Fibroblast of lung (primary cell): ENCODE results near the gene NARF. TPM values are rescaled to one million over a fixed set of nuclear protein-coding genes. Genes with fewer than 3 reads are reported as not detected.

ENCODE experiments used
- DNase-seq, 2 donors: peaks; one replicate each; pipeline versions ENCODE4 v3.0.0 to v3.0.0-alpha.2; 2010; ENCODE audit warnings: low read depth in 2 of 2
- H2AFZ ChIP-seq: 2 replicates; pipeline ENCODE4 v1.5.1; 2012; ENCODE audit warnings: low read length, control low read depth, inconsistent platforms
- H3K27ac ChIP-seq: 2 replicates; pipeline ENCODE4 v1.5.1; 2011; ENCODE audit warnings: low read length, control low read depth; ENCODE audit not compliant: insufficient read depth
- H3K27me3 ChIP-seq: 2 replicates; pipeline ENCODE4 v1.5.1; 2011; ENCODE audit warnings: mild to moderate bottlenecking, low read length; ENCODE audit not compliant: control insufficient read depth, insufficient read depth
- H3K36me3 ChIP-seq: 2 replicates; pipeline ENCODE4 v1.5.1; 2011; ENCODE audit warnings: low read length; ENCODE audit not compliant: control insufficient read depth, insufficient read depth
- H3K4me1 ChIP-seq: 2 replicates; pipeline ENCODE4 v1.5.1; 2011; ENCODE audit warnings: low read length; ENCODE audit not compliant: control insufficient read depth, insufficient read depth; ENCODE audit errors: extremely low read depth
- H3K4me2 ChIP-seq: 2 replicates; pipeline ENCODE4 v1.5.1; 2011; ENCODE audit warnings: low read length, control low read depth; ENCODE audit not compliant: insufficient read depth; ENCODE audit errors: extremely low read depth
- H3K4me3 ChIP-seq, 4 experiments: fragments of 200-600 bp in 1 of 4; sonication (generic) in 1 of 4; replicated peaks in 1 of 4; 2 replicates each; pipeline ENCODE4 v1.5.1; 2011 to 2016; ENCODE audit warnings: low read length in 4 of 4, low read depth in 3 of 4, mild to moderate bottlenecking in 3 of 4, control low read depth in 2 of 4, inconsistent platforms in 1 of 4, mixed read lengths in 1 of 4; ENCODE audit not compliant: insufficient read depth in 1 of 4; ENCODE audit errors: control extremely low read depth in 1 of 4
- H3K79me2 ChIP-seq: 2 replicates; pipeline ENCODE4 v1.5.1; 2012; ENCODE audit warnings: mild to moderate bottlenecking, low read length, inconsistent platforms; ENCODE audit not compliant: control insufficient read depth, insufficient read depth
- H3K9ac ChIP-seq: 2 replicates; pipeline ENCODE4 v1.5.1; 2011; ENCODE audit warnings: mild to moderate bottlenecking, low read length, control low read depth; ENCODE audit not compliant: insufficient read depth
- H3K9me3 ChIP-seq: 2 replicates; pipeline ENCODE4 v1.5.1; 2012; ENCODE audit warnings: low read depth, low read length; ENCODE audit not compliant: control insufficient read depth, insufficient read depth
- H4K20me1 ChIP-seq: 2 replicates; pipeline ENCODE4 v1.5.1; 2011; ENCODE audit warnings: low read length; ENCODE audit not compliant: control insufficient read depth, insufficient read depth; ENCODE audit errors: extremely low read depth
- CTCF ChIP-seq, 2 donors: IDR thresholded peaks in 1 of 2; conservative IDR thresholded peaks in 1 of 2; 1 replicate in 1 of 2; 2 replicates in 1 of 2; pipeline ENCODE4 v1.5.1; 2011 to 2012; ENCODE audit warnings: low read length in 2 of 2, control low read depth in 1 of 2, inconsistent platforms in 1 of 2, low read depth in 1 of 2, mild to moderate bottlenecking in 1 of 2
- EZH2 ChIP-seq: IDR thresholded peaks from 2 replicates; pipeline ENCODE4 v1.5.1; 2012; ENCODE audit warnings: low read length, control low read depth, mild to moderate bottlenecking; ENCODE audit errors: missing control alignments
- polyA minus RNA-seq: library from RNA; depleted of rRNA, polyadenylated mRNA; stranded (reverse); fragments of >200 nt; gene quantifications from 2 replicates; pipeline ENCODE4 v1.2.3, GENCODE V29; 2011; ENCODE audit warnings: low replicate concordance
- polyA plus RNA-seq, 2 donors: library from polyadenylated mRNA; depleted of rRNA in 1 of 2; stranded (reverse) in 1 of 2; unstranded in 1 of 2; fragments of >200 nt; gene quantifications; 2 replicates each; pipeline ENCODE4 v1.2.1, GENCODE V29; 2011 to 2012; ENCODE audit warnings: missing spikeins in 1 of 2
- total RNA-seq: library from RNA; depleted of rRNA; stranded (reverse); fragments of >200 nt; gene quantifications from 2 replicates; pipeline ENCODE4 v1.2.1, GENCODE V29; 2014

The NARF gene
- total RNA-seq (22.0 and 30.0 TPM in 2 replicates), polyA plus RNA-seq (34.5 and 38.7 TPM in 2 replicates), polyA minus RNA-seq (17.1 and 25.4 TPM in 2 replicates)
- 30.0 and 31.8 TPM in 2 replicates for polyA plus RNA-seq (2012)

- peak within 1 kb of the TSS; percentile 87 for H3K4me2 ChIP-seq
- peak; percentile 98 for DNase-seq
- TF ChIP-seq EZH2, result no peak
- TF ChIP-seq CTCF (conservative IDR thresholded peaks at IDR 0.05 in 1 of 2, IDR thresholded peaks at IDR 0.05 in 1 of 2; ENCODE audit: low read depth in 1 of 2, low read length in 2 of 2), result no peak
- H3K27me3 ChIP-seq, result no peaks in the 10 kb centered on the region
- peak within 1 kb of the TSS; percentile 99 for H3K9ac ChIP-seq
- H3K4me1 ChIP-seq, result peaks cover 7% of the 10 kb centered on the region
- H3K4me3 ChIP-seq, result peak within 1 kb of the TSS; percentile 77 to 82 (median 80)
- H3K36me3 ChIP-seq, result no peaks in the 10 kb centered on the region
- peak within 1 kb of the TSS; percentile 64 for H2AFZ ChIP-seq
- no peaks in the 10 kb centered on the region for H3K79me2 ChIP-seq
- H3K27ac ChIP-seq, result peak within 1 kb of the TSS; percentile 92
- H4K20me1 ChIP-seq, result no peaks in the 10 kb centered on the region
- H3K9me3 ChIP-seq, result no peaks in the 10 kb centered on the region
Measured at GRCh38 chr17:82458179-82458884, at the start of gene NARF. TSS of gene NARF (plus strand) at chr17:82458741. CDS start at chr17:82458804, 63 bp downstream.

- no peaks in the 10 kb centered on the region for H3K36me3 ChIP-seq
- no peak overlapping the region for H3K9ac ChIP-seq
- no peak overlapping the region for H3K4me2 ChIP-seq
- H3K79me2 ChIP-seq, result no peaks in the 10 kb centered on the region
- no peaks in the 10 kb centered on the region for H4K20me1 ChIP-seq
- no peak for TF ChIP-seq CTCF (conservative IDR thresholded peaks at IDR 0.05 in 1 of 2, IDR thresholded peaks at IDR 0.05 in 1 of 2; ENCODE audit: low read depth in 1 of 2, low read length in 2 of 2)
- TF ChIP-seq EZH2, result no peak
- H3K4me1 ChIP-seq, result no peaks in the 10 kb centered on the region
- H3K4me3 ChIP-seq, result no peak overlapping the region
- no peak overlapping the region for H3K27ac ChIP-seq
- DNase-seq, result no peak
- no peaks in the 10 kb centered on the region for H3K27me3 ChIP-seq
- H3K9me3 ChIP-seq, result no peaks in the 10 kb centered on the region
- H2AFZ ChIP-seq, result no peak overlapping the region
Measured at GRCh38 chr17:82408938-82409318, 49.6 kb upstream of the NARF start.

DNA sequence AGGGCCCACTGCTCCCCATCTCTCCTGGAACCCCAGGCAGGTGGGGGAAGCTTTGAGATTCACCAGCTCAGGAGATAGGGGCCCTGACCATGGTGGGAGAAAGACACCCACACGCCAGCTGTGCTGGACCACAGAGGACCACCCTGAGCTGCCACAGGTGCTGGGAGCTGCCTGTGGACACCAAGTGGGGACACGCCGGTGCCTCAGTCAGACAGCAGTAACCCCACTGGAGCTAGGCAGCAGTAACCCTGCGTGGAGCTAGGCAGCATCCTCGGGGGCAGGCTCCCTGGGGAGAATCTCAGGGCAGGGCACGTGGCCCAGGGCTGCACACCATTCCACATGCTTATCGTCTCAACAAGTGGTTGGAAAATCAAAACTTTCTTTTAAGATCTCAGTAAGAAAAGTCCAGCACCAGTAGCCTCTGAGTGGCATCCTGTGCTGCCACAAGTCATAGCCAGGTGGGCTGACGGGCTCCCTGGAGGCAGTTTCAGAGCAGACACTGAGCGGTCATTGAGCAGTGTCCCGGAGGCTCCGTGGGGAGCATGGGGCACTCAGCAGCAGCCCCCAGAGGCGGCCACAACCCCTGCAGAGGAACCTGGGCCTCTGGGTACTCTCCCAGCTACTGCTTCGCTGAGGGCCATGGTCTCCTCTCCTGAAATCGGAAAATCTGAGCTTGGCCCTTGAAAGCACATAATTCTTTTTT, 48.4 kb upstream of the NARF start:
- Histone ChIP-seq H3K27ac (no peak overlapping the region), H4K20me1 (no peaks in the 10 kb centered on the region), H3K27me3 (no peaks in the 10 kb centered on the region), H3K9me3 (no peaks in the 10 kb centered on the region), H3K79me2 (no peaks in the 10 kb centered on the region), H3K4me3 (no peak overlapping the region), H3K4me2 (no peak overlapping the region), H2AFZ (no peak overlapping the region), H3K4me1 (no peaks in the 10 kb centered on the region), H3K9ac (no peak overlapping the region), H3K36me3 (no peaks in the 10 kb centered on the region)
- TF ChIP-seq EZH2 (no peak), CTCF (conservative IDR thresholded peaks at IDR 0.05 in 1 of 2, IDR thresholded peaks at IDR 0.05 in 1 of 2; ENCODE audit: low read depth in 1 of 2, low read length in 2 of 2) (no peak)
- no peak for DNase-seq
